Ascending aorta (tissue), 2 donors: ENCODE results near the gene ADAMTS17. TPM values are rescaled to one million over a fixed set of nuclear protein-coding genes. Genes with fewer than 3 reads are reported as not detected.

Experiments
- DNase-seq, 2 donors: peaks; one replicate each; pipeline ENCODE4 v3.0.0-alpha.2; 2019; ENCODE audit warnings: low spot score in 2 of 2
- H3K27ac ChIP-seq, 2 donors: fragments of 200-600 bp; sonication (generic); one replicate each; pipeline ENCODE4 v1.5.1; 2016 to 2017; ENCODE audit warnings: mild to moderate bottlenecking in 1 of 2
- H3K27me3 ChIP-seq: fragments of 200-600 bp; sonication (generic); one replicate; pipeline ENCODE4 v1.5.1; 2017
- H3K36me3 ChIP-seq, 2 donors: fragments of 200-600 bp; sonication (generic); one replicate each; pipeline ENCODE4 v1.5.1; 2016
- H3K4me1 ChIP-seq, 2 donors: fragments of 200-600 bp; sonication (generic); one replicate each; pipeline ENCODE4 v1.5.1; 2016 to 2017; ENCODE audit warnings: mild to moderate bottlenecking in 1 of 2
- H3K4me3 ChIP-seq, 2 donors: fragments of 200-600 bp; sonication (generic); one replicate each; pipeline ENCODE4 v1.5.1; 2016 to 2017; ENCODE audit warnings: mild to moderate bottlenecking in 1 of 2
- H3K9me3 ChIP-seq, 2 donors: fragments of 200-600 bp; sonication (generic); one replicate each; pipeline ENCODE4 v1.5.1; 2016
- CTCF ChIP-seq, 3 experiments: fragments of 200-600 bp in 2 of 3; fragments of 450-650 bp in 1 of 3; sonication (generic) in 2 of 3; IDR thresholded peaks; one replicate each; pipeline ENCODE4 v1.5.1; 2016 to 2019; ENCODE audit warnings: antibody characterized with exemption in 3 of 3, mild to moderate bottlenecking in 1 of 3, moderate library complexity in 1 of 3
- intact Hi-C: fragments of 100-400 bp; cut with DNase I; formaldehyde crosslinking; loops from one replicate; pipeline ENCODE4 v1.15.1; 2023
- total RNA-seq: library from RNA; depleted of rRNA; stranded (reverse); fragments of >200 nt; gene quantifications from one replicate; pipeline ENCODE4 v1.1.0, GENCODE V29; 2016

The ADAMTS17 gene
- total RNA-seq, 1 donor from 2014 or later: 2.8 TPM

GRCh38 chr15:100218434-100218833, 123.3 kb downstream of the ADAMTS17 start:
- peaks cover 3 to 17% of the 10 kb centered on the region in 2 donors for H3K4me1 ChIP-seq
- no peak overlapping the region for H3K4me3 ChIP-seq
- intact Hi-C loops: no loop called here
- no peaks in the 10 kb centered on the region for H3K27me3 ChIP-seq
- TF ChIP-seq CTCF (IDR thresholded peaks at IDR 0.05): no peak
- H3K27ac ChIP-seq: no peak overlapping the region
- no peak for DNase-seq
- H3K9me3 ChIP-seq: no peaks in the 10 kb centered on the region
- no peaks in the 10 kb centered on the region for H3K36me3 ChIP-seq

- TF ChIP-seq CTCF (IDR thresholded peaks at IDR 0.05): no peak
- Histone ChIP-seq H3K4me1 (peaks cover 3 to 17% of the 10 kb centered on the region in 2 donors), H3K4me3 (no peak overlapping the region), H3K27me3 (no peaks in the 10 kb centered on the region), H3K9me3 (no peaks in the 10 kb centered on the region), H3K27ac (peak overlapping the region in 1 of 2 donors; percentile 24), H3K36me3 (no peaks in the 10 kb centered on the region)
- intact Hi-C loops: no loop called here
- no peak for DNase-seq
Observed at GRCh38 chr15:100216182-100216581, 125.6 kb downstream of the ADAMTS17 start.

- Histone ChIP-seq H3K36me3 (no peaks in the 10 kb centered on the region), H3K27me3 (no peaks in the 10 kb centered on the region), H3K4me1 (peaks cover 3 to 17% of the 10 kb centered on the region in 2 donors), H3K27ac (peak overlapping the region in 1 of 2 donors; percentile 24), H3K9me3 (no peaks in the 10 kb centered on the region), H3K4me3 (no peak overlapping the region)
- intact Hi-C loops: no loop called here
- DNase-seq: no peak
- TF ChIP-seq CTCF (IDR thresholded peaks at IDR 0.05): no peak
Observed at GRCh38 chr15:100215843-100216169, 126.0 kb downstream of the ADAMTS17 start.

- TF ChIP-seq CTCF (IDR thresholded peaks at IDR 0.05): no peak
- Histone ChIP-seq H3K4me3 (no peak overlapping the region), H3K4me1 (peaks cover 3 to 17% of the 10 kb centered on the region in 2 donors), H3K36me3 (no peaks in the 10 kb centered on the region), H3K27ac (no peak overlapping the region), H3K27me3 (no peaks in the 10 kb centered on the region), H3K9me3 (no peaks in the 10 kb centered on the region)
- intact Hi-C loops: no loop called here
- DNase-seq: no peak
Observed at GRCh38 chr15:100215031-100215842, 126.5 kb downstream of the ADAMTS17 start.

- no peak overlapping the region for H3K27ac ChIP-seq
- H3K36me3 ChIP-seq: no peaks in the 10 kb centered on the region
- intact Hi-C loops: no loop called here
- H3K9me3 ChIP-seq: no peaks in the 10 kb centered on the region
- DNase-seq: no peak
- H3K27me3 ChIP-seq: no peaks in the 10 kb centered on the region
- H3K4me3 ChIP-seq: no peak overlapping the region
- TF ChIP-seq CTCF (IDR thresholded peaks at IDR 0.05): no peak
- H3K4me1 ChIP-seq: peaks cover 3 to 17% of the 10 kb centered on the region in 2 donors
Observed at GRCh38 chr15:100211855-100212850, 129.6 kb downstream of the ADAMTS17 start.
